HEK293T (cell line): ENCODE data around the gene IMMT.

Experiments used
- CTCF ChIA-PET: fragments of 350-600 bp; formaldehyde crosslinking; extraction: SDS; loops from one replicate; lab custom pipeline; 2021; ENCODE audit warnings: antibody characterized with exemption, inconsistent platforms; lab: Yijun Ruan, JAX
- POLR2A ChIA-PET: fragments of 350-600 bp; formaldehyde crosslinking; extraction: SDS; loops from one replicate; lab custom pipeline; 2020; ENCODE audit warnings: antibody characterized with exemption, inconsistent platforms; lab: Yijun Ruan, JAX
- DNase-seq: peaks from one replicate; pipeline ENCODE4 v3.0.0; 2012; ENCODE audit warnings: mixed read lengths; ENCODE audit errors: extremely low spot score
- ARNT ChIP-seq: fragments of 450-650 bp; IDR thresholded peaks from 2 replicates; pipeline ENCODE4 v1.6.1; 2017; ENCODE audit warnings: mild to moderate bottlenecking
- BHLHE40 ChIP-seq: fragments of 450-650 bp; IDR thresholded peaks from 2 replicates; pipeline ENCODE4 v1.6.1; 2016; ENCODE audit warnings: mild to moderate bottlenecking, moderate library complexity, borderline replicate concordance
- CTBP1 ChIP-seq: fragments of 450-650 bp; IDR thresholded peaks from 2 replicates; pipeline ENCODE4 v1.6.1; 2016; ENCODE audit warnings: borderline replicate concordance
- ELF4 ChIP-seq: fragments of 450-650 bp; IDR thresholded peaks from 2 replicates; pipeline ENCODE4 v1.6.1; 2017; ENCODE audit warnings: antibody characterized with exemption
- FOXA1 ChIP-seq: fragments of 450-650 bp; IDR thresholded peaks from 2 replicates; pipeline ENCODE4 v1.6.1; 2016; ENCODE audit warnings: mild to moderate bottlenecking
- FOXK2 ChIP-seq: fragments of 450-650 bp; IDR thresholded peaks from 2 replicates; pipeline ENCODE4 v1.6.1; 2016; ENCODE audit warnings: mild to moderate bottlenecking
- FOXM1 ChIP-seq: fragments of 450-650 bp; IDR thresholded peaks from 2 replicates; pipeline ENCODE4 v1.6.1; 2017; ENCODE audit warnings: mild to moderate bottlenecking, borderline replicate concordance
- HDGF ChIP-seq: fragments of 450-650 bp; IDR thresholded peaks from 2 replicates; pipeline ENCODE4 v1.6.1; 2017; ENCODE audit warnings: antibody characterized with exemption, borderline replicate concordance
- L3MBTL2 ChIP-seq: fragments of 450-650 bp; conservative IDR thresholded peaks from 2 replicates; pipeline ENCODE4 v1.6.1; 2016; ENCODE audit warnings: mild to moderate bottlenecking
- LEF1 ChIP-seq: fragments of 450-650 bp; IDR thresholded peaks from 2 replicates; pipeline ENCODE4 v1.6.1; 2017; ENCODE audit warnings: mild to moderate bottlenecking, borderline replicate concordance
- NFRKB ChIP-seq: fragments of 450-650 bp; IDR thresholded peaks from 2 replicates; pipeline ENCODE4 v1.6.1; 2016; ENCODE audit warnings: mild to moderate bottlenecking, moderate library complexity
- PKNOX1 ChIP-seq: fragments of 450-650 bp; IDR thresholded peaks from 2 replicates; pipeline ENCODE4 v1.6.1; 2016
- SP1 ChIP-seq: fragments of 450-650 bp; IDR thresholded peaks from 2 replicates; pipeline ENCODE4 v1.6.1; 2017
- SUZ12 ChIP-seq: fragments of 450-650 bp; IDR thresholded peaks from 2 replicates; pipeline ENCODE4 v1.6.1; 2016; ENCODE audit warnings: mild to moderate bottlenecking
- TARDBP ChIP-seq: fragments of 450-650 bp; IDR thresholded peaks from 2 replicates; pipeline ENCODE4 v1.6.1; 2016
- ZNF384 ChIP-seq: fragments of 450-650 bp; IDR thresholded peaks from 2 replicates; pipeline ENCODE4 v1.6.1; 2016

IMMT gene

GRCh38 chr2:86223140-86223926, 28.1 kb upstream of the IMMT start:
- CTCF ChIA-PET: no interaction called here
- TF ChIP-seq TARDBP (no peak), NFRKB (no peak), L3MBTL2 (no peak), BHLHE40 (no peak), SUZ12 (no peak), HDGF (no peak), ARNT (no peak), LEF1 (no peak), FOXM1 (no peak), PKNOX1 (no peak), FOXA1 (no peak), CTBP1 (no peak), ZNF384 (no peak), ELF4 (no peak), FOXK2 (no peak), SP1 (no peak)
- DNase-seq: no peak
- POLR2A ChIA-PET: no interaction called here

GRCh38 chr2:86221066-86221684, 25.9 kb upstream of the IMMT start:
- ChIA-PET POLR2A (interaction anchor here (0.9 kb wide), 1 partner anchor 116 kb away, joined by 3 read pairs; the partner anchor contains the start of gene REEP1), CTCF (interaction anchor here (0.6 to 1.7 kb wide), 19 partner anchors 9 to 465 kb away, joined by 3 to 8 read pairs (median 3); partner anchors contain the start of gene MRPL35)
- TF ChIP-seq TARDBP (no peak), FOXM1 (no peak), FOXA1 (no peak), NFRKB (no peak), CTBP1 (no peak), L3MBTL2 (no peak), LEF1 (no peak), FOXK2 (no peak), ELF4 (no peak), HDGF (no peak), ARNT (no peak), SUZ12 (no peak), BHLHE40 (no peak), PKNOX1 (no peak)
- peak; percentile 61 for DNase-seq

GRCh38 chr2:86219896-86220295, 24.6 kb upstream of the IMMT start:
- TF ChIP-seq LEF1 (no peak), CTBP1 (no peak), ARNT (no peak), ELF4 (no peak), BHLHE40 (no peak), NFRKB (no peak), FOXK2 (no peak), TARDBP (no peak), HDGF (no peak), FOXM1 (no peak)
- DNase-seq: no peak
- POLR2A ChIA-PET: no interaction called here
- CTCF ChIA-PET: interaction anchor here (0.8 to 1.3 kb wide), 2 partner anchors 10 to 150 kb away, joined by 3 to 6 read pairs; no protein-coding TSS in a partner anchor

- no peak for DNase-seq
- no peak for TF ChIP-seq LEF1
- TF ChIP-seq ZNF384: no peak
- TF ChIP-seq NFRKB: no peak
- TF ChIP-seq SUZ12: no peak
- no peak for TF ChIP-seq CTBP1
- no peak for TF ChIP-seq SP1
- ChIA-PET POLR2A (no interaction called here), CTCF (no interaction called here)
These were observed 22.9 kb upstream of the IMMT start for GRCh38 chr2:86218124-86218523.

GRCh38 chr2:86216575-86217555, 21.6 kb upstream of the IMMT start:
- TF ChIP-seq FOXA1: no peak
- TF ChIP-seq BHLHE40: no peak
- TF ChIP-seq TARDBP: no peak
- no peak for TF ChIP-seq L3MBTL2
- no peak for TF ChIP-seq ZNF384
- no peak for TF ChIP-seq HDGF
- no peak for TF ChIP-seq ARNT
- no peak for TF ChIP-seq LEF1
- TF ChIP-seq FOXM1: no peak
- no peak for TF ChIP-seq NFRKB
- no peak for TF ChIP-seq ELF4
- no peak for TF ChIP-seq CTBP1
- TF ChIP-seq SP1: no peak
- ChIA-PET POLR2A (no interaction called here), CTCF (interaction anchor here (1.0 to 1.7 kb wide), 2 partner anchors 18 to 156 kb away, joined by 3 to 6 read pairs; partner anchors contain the start of gene MRPL35)
- no peak for DNase-seq
